ENCODE data around the gene CUL2. TPM values are rescaled to one million over a fixed set of nuclear protein-coding genes. Genes with fewer than 3 reads are reported as not detected.

CUL2 gene
- total and polyA plus RNA-seq, 2 experiments from 2014 or later = 17.2 to 38.3 TPM

GRCh38 chr10:35056133-35056532, 34.0 kb downstream of the CUL2 start:
- Histone ChIP-seq H3K4me2 (no peak overlapping the region), H3K27ac (ENCODE audit: low read depth) (no peak overlapping the region), H2AFZ (no peak overlapping the region), H3K79me2 (replicated peaks; ENCODE audit: insufficient read depth) (no peaks in the 10 kb centered on the region), H3K36me3 (ENCODE audit: insufficient read depth) (peaks cover 9% of the 10 kb centered on the region; the same call in 1 of the 2 replicates), H3F3A (replicated peaks; ENCODE audit: low read depth) (no peaks in the 10 kb centered on the region), H4K20me1 (replicated peaks; ENCODE audit: insufficient read depth) (no peaks in the 10 kb centered on the region; the same call in 1 of the 2 replicates), H3K4me1 (ENCODE audit: insufficient read depth) (peaks cover 15% of the 10 kb centered on the region), H3K4me3 (no peak overlapping the region), H3K9me2 (ENCODE audit: insufficient read depth) (no peaks in the 10 kb centered on the region), H3K27me3 (ENCODE audit: insufficient read depth) (no peaks in the 10 kb centered on the region)
- ATAC-seq = no peak
- H3K27me3 Mint-ChIP-seq (ENCODE audit: insufficient read depth, low read depth, poor library complexity) = no peaks in the 10 kb centered on the region
- peaks cover 13% of the 10 kb centered on the region; the same call in 2 of the 3 replicates for H3K4me1 Mint-ChIP-seq
- TF ChIP-seq ETS1 (IDR thresholded peaks at IDR 0.05) = no peak
- TF ChIP-seq REST (IDR thresholded peaks at IDR 0.05; ENCODE audit: unreplicated experiment) = no peak
- TF ChIP-seq ZNF462 (CRISPR knock-in tag; IDR thresholded peaks at IDR 0.05) = no peak
- no peak for TF ChIP-seq CTCF (conservative IDR thresholded peaks at IDR 0.05; ENCODE audit: low read depth in 2 of 2)
- no peak for TF ChIP-seq ZNF331 (CRISPR knock-in tag; IDR thresholded peaks at IDR 0.05; ENCODE audit: low read depth)
- no peak for TF ChIP-seq EZH2phosphoT487 (IDR thresholded peaks at IDR 0.05; ENCODE audit: unreplicated experiment)
- no peak for TF ChIP-seq ZNF114 (CRISPR knock-in tag; IDR thresholded peaks at IDR 0.05)
- no peak for TF ChIP-seq NANOG (IDR thresholded peaks at IDR 0.05; ENCODE audit: borderline replicate concordance)
- no peak for TF ChIP-seq EZH2 (IDR thresholded peaks at IDR 0.05; ENCODE audit: low read depth, unreplicated experiment)
- TF ChIP-seq CREB1 (CRISPR knock-in tag; IDR thresholded peaks at IDR 0.05; ENCODE audit: low read depth) = no peak
- no peak for TF ChIP-seq STAT1 (IDR thresholded peaks at IDR 0.05; ENCODE audit: unreplicated experiment)
- TF ChIP-seq POLR2AphosphoS5 (IDR thresholded peaks at IDR 0.05; ENCODE audit: low read depth) = no peak
- TF ChIP-seq JUNB (IDR thresholded peaks at IDR 0.05; ENCODE audit: unreplicated experiment) = no peak
- no peaks in the 10 kb centered on the region for H3K9me3 Mint-ChIP-seq
- no peak overlapping the region for H3K4me3 Mint-ChIP-seq
- H3K36me3 Mint-ChIP-seq (ENCODE audit: low read depth) = peaks cover 10% of the 10 kb centered on the region
- H3K27ac Mint-ChIP-seq = no peak overlapping the region
- DNase-seq (ENCODE audit: low spot score) = no peak

Measured in GM23338 (cell line).